Suprapubic skin (tissue), 4 donors: ENCODE results near the gene PTPN1. TPM values are rescaled to one million over a fixed set of nuclear protein-coding genes. Genes with fewer than 3 reads are reported as not detected.
A peak's percentile ranks its signal among the peaks of the same experiment; 100 is the strongest.

Source experiments
- DNase-seq, 2 donors: peaks; one replicate each; pipeline ENCODE4 v3.0.0-alpha.2; 2019; ENCODE audit warnings: low spot score in 2 of 2
- H3K27ac ChIP-seq: fragments of 200-600 bp; sonication (generic); one replicate; pipeline ENCODE4 v1.5.1; 2019
- H3K27me3 ChIP-seq: fragments of 200-600 bp; sonication (generic); one replicate; pipeline ENCODE4 v1.5.1; 2019
- H3K36me3 ChIP-seq: fragments of 200-600 bp; sonication (generic); one replicate; pipeline ENCODE4 v1.5.1; 2019
- H3K4me1 ChIP-seq: fragments of 200-600 bp; sonication (generic); one replicate; pipeline ENCODE4 v1.5.1; 2019
- H3K4me3 ChIP-seq: fragments of 200-600 bp; sonication (generic); one replicate; pipeline ENCODE4 v1.5.1; 2019; ENCODE audit warnings: mild to moderate bottlenecking
- H3K9me3 ChIP-seq: fragments of 200-600 bp; sonication (generic); one replicate; pipeline ENCODE4 v1.5.1; 2019
- CTCF ChIP-seq, 2 donors: fragments of 200-600 bp in 1 of 2; fragments of 450-650 bp in 1 of 2; sonication (generic) in 1 of 2; IDR thresholded peaks; one replicate each; pipeline ENCODE4 v1.5.1; 2016 to 2019; ENCODE audit warnings: antibody characterized with exemption in 2 of 2, mild to moderate bottlenecking in 1 of 2, moderate library complexity in 1 of 2
- EP300 ChIP-seq: sonication (generic); formaldehyde crosslinking; IDR thresholded peaks from one replicate; pipeline ENCODE4 v1.6.1; 2017; ENCODE audit warnings: antibody characterized with exemption
- POLR2A ChIP-seq, 2 donors: fragments of 450-650 bp; IDR thresholded peaks; one replicate each; pipeline ENCODE4 v1.6.1; 2017; ENCODE audit warnings: antibody characterized with exemption in 2 of 2, mild to moderate bottlenecking in 2 of 2, moderate library complexity in 2 of 2
- POLR2AphosphoS5 ChIP-seq, 3 donors: sonication (generic); formaldehyde crosslinking; IDR thresholded peaks; one replicate each; pipeline ENCODE4 v1.6.1; 2017; ENCODE audit warnings: antibody characterized with exemption in 3 of 3
- WGBS: methylation state at CpG from one replicate; pipeline ENCODE4 v1.1.5; 2018; 5-methylcytosine and 5-hydroxymethylcytosine counted together
- total RNA-seq, 4 donors: library from RNA; depleted of rRNA; stranded (reverse); fragments of >200 nt; gene quantifications; one replicate each; pipeline ENCODE4 v1.1.0, GENCODE V29; 2016

PTPN1 gene
- total RNA-seq, 4 donors from 2014 or later: 33.4 to 40.9 (median 36.2) TPM

GRCh38 chr20:50621068-50621665 lies 111.0 kb downstream of the PTPN1 start:
- TF ChIP-seq EP300 (no peak), POLR2A (IDR thresholded peaks at IDR 0.05) (no peak), POLR2AphosphoS5 (IDR thresholded peaks at IDR 0.05) (no peak), CTCF (IDR thresholded peaks at IDR 0.05) (no peak)
- no peaks in the 10 kb centered on the region for H3K9me3 ChIP-seq
- DNase-seq: no peak
- no peak overlapping the region for H3K4me3 ChIP-seq
- peaks cover 9% of the 10 kb centered on the region for H3K4me1 ChIP-seq
- WGBS: 89% methylated on average over 4 of the region's 4 CpGs
- H3K36me3 ChIP-seq: no peaks in the 10 kb centered on the region
- no peaks in the 10 kb centered on the region for H3K27me3 ChIP-seq
- H3K27ac ChIP-seq: no peak overlapping the region

- Histone ChIP-seq H3K9me3 (no peaks in the 10 kb centered on the region), H3K4me3 (no peak overlapping the region), H3K36me3 (no peaks in the 10 kb centered on the region), H3K4me1 (peaks cover 10% of the 10 kb centered on the region), H3K27me3 (no peaks in the 10 kb centered on the region), H3K27ac (no peak overlapping the region)
- DNase-seq: no peak
- WGBS: 31% methylated on average over 2 of the region's 18 CpGs
- TF ChIP-seq EP300 (no peak), CTCF (IDR thresholded peaks at IDR 0.05) (no peak), POLR2A (IDR thresholded peaks at IDR 0.05) (no peak), POLR2AphosphoS5 (IDR thresholded peaks at IDR 0.05) (no peak)
These were observed 114.3 kb downstream of the PTPN1 start for GRCh38 chr20:50624351-50625016.

GRCh38 chr20:50625986-50626677 lies 115.9 kb downstream of the PTPN1 start:
- 56% methylated on average over 14 of the region's 15 CpGs for WGBS
- peak in 1 of 2 donors; percentile 12 for TF ChIP-seq CTCF (IDR thresholded peaks at IDR 0.05)
- no peak for TF ChIP-seq POLR2A (IDR thresholded peaks at IDR 0.05)
- no peak for DNase-seq
- Histone ChIP-seq H3K27me3 (no peaks in the 10 kb centered on the region), H3K27ac (no peak overlapping the region), H3K4me3 (no peak overlapping the region), H3K9me3 (no peaks in the 10 kb centered on the region), H3K36me3 (no peaks in the 10 kb centered on the region), H3K4me1 (peaks cover 10% of the 10 kb centered on the region)

GRCh38 chr20:50627747-50628146 lies 117.6 kb downstream of the PTPN1 start:
- 87% methylated on average over 9 of the region's 9 CpGs for WGBS
- H3K4me3 ChIP-seq: no peak overlapping the region
- DNase-seq: no peak
- peaks cover 10% of the 10 kb centered on the region for H3K4me1 ChIP-seq
- H3K27ac ChIP-seq: no peak overlapping the region
- no peaks in the 10 kb centered on the region for H3K27me3 ChIP-seq
- no peaks in the 10 kb centered on the region for H3K36me3 ChIP-seq
- H3K9me3 ChIP-seq: no peaks in the 10 kb centered on the region
- TF ChIP-seq POLR2A (IDR thresholded peaks at IDR 0.05) (no peak), CTCF (IDR thresholded peaks at IDR 0.05) (no peak), EP300 (no peak), POLR2AphosphoS5 (IDR thresholded peaks at IDR 0.05) (no peak)

GRCh38 chr20:50628332-50628731 lies 118.1 kb downstream of the PTPN1 start:
- WGBS: 90% methylated on average over 11 of the region's 11 CpGs
- no peak for DNase-seq
- no peak for TF ChIP-seq CTCF (IDR thresholded peaks at IDR 0.05)

More at GRCh38 chr20:50628332-50628731, 118.1 kb downstream of the PTPN1 start:
- Histone ChIP-seq H3K36me3 (no peaks in the 10 kb centered on the region), H3K4me3 (no peak overlapping the region), H3K9me3 (no peaks in the 10 kb centered on the region), H3K4me1 (peaks cover 10% of the 10 kb centered on the region), H3K27me3 (no peaks in the 10 kb centered on the region), H3K27ac (no peak overlapping the region)
